H1 (cell line): ENCODE results near the gene CAMK2D. TPM values are rescaled to one million over a fixed set of nuclear protein-coding genes. Genes with fewer than 3 reads are reported as not detected.

ENCODE experiments used
- CTCF ChIA-PET: fragments of 300-600 bp; sonication (Branson Sonifier 250); formaldehyde crosslinking; loops from one replicate; lab custom pipeline; 2021; ENCODE audit not compliant: partially characterized antibody; lab: Charles Lee
- POLR2A ChIA-PET: fragments of 300-600 bp; sonication (Branson Sonifier 250); formaldehyde crosslinking; loops from one replicate; lab custom pipeline; 2021; ENCODE audit warnings: inconsistent platforms; ENCODE audit not compliant: partially characterized antibody; lab: Charles Lee
- DNase-seq, 2 experiments: peaks; one replicate each; pipeline versions ENCODE4 v3.0.0 to v3.0.0-alpha.2; 2010 to 2022; ENCODE audit warnings: low spot score in 2 of 2, low read depth in 1 of 2, mixed read lengths in 1 of 2
- FAIRE-seq: peaks from 2 replicates; lab custom pipeline; 2011; peaks lifted over from hg19 to GRCh38; lab: Jason Lieb, UNC
- H2AFZ ChIP-seq: 2 replicates; pipeline ENCODE4 v1.8.1; 2012; ENCODE audit warnings: low read length, inconsistent platforms
- H2AK5ac ChIP-seq: 2 replicates; pipeline ENCODE4 v1.6.1; 2013; ENCODE audit warnings: low read depth, low read length
- H2BK120ac ChIP-seq: replicated peaks from 2 replicates; pipeline ENCODE3; 2013; ENCODE audit warnings: low read depth, low read length, inconsistent platforms
- H2BK12ac ChIP-seq: 2 replicates; pipeline ENCODE4 v1.6.1; 2013; ENCODE audit warnings: low read depth, low read length
- H2BK15ac ChIP-seq: 2 replicates; pipeline ENCODE4 v1.6.1; 2013; ENCODE audit warnings: low read length
- H2BK20ac ChIP-seq: 2 replicates; pipeline ENCODE4 v1.6.1; 2013; ENCODE audit warnings: low read length
- H2BK5ac ChIP-seq: 2 replicates; pipeline ENCODE4 v1.6.1; 2013; ENCODE audit warnings: low read depth, low read length
- H3K14ac ChIP-seq: 2 replicates; pipeline ENCODE4 v1.6.1; 2013; ENCODE audit warnings: inconsistent platforms; ENCODE audit not compliant: insufficient read length
- H3K18ac ChIP-seq: 2 replicates; pipeline ENCODE4 v1.6.1; 2013; ENCODE audit warnings: low read length; ENCODE audit errors: extremely low read depth
- H3K23ac ChIP-seq: 2 replicates; pipeline ENCODE4 v1.6.1; 2013; ENCODE audit warnings: inconsistent platforms; ENCODE audit not compliant: insufficient read length
- H3K23me2 ChIP-seq: 2 replicates; pipeline ENCODE4 v1.6.1; 2013; ENCODE audit warnings: low read depth, low read length
- H3K27ac ChIP-seq: 2 replicates; pipeline ENCODE4 v1.6.1; 2011; ENCODE audit warnings: low read depth, low read length, inconsistent platforms
- H3K27me3 ChIP-seq, 4 experiments: replicated peaks in 1 of 4; 1 replicate in 1 of 4; 2 replicates in 3 of 4; pipeline versions ENCODE4 v1.6.1 to v1.8.1; 2011 to 2013; ENCODE audit warnings: low read length in 3 of 4, mild to moderate bottlenecking in 3 of 4, inconsistent platforms in 2 of 4, mixed read lengths in 2 of 4, moderate library complexity in 1 of 4; ENCODE audit not compliant: control insufficient read depth in 3 of 4, insufficient read depth in 3 of 4; ENCODE audit errors: extremely low read depth in 1 of 4
- H3K36me3 ChIP-seq, 4 experiments: 2 replicates each; pipeline versions ENCODE4 v1.6.1 to v1.8.1; 2011 to 2013; ENCODE audit warnings: mild to moderate bottlenecking in 4 of 4, low read length in 3 of 4, moderate library complexity in 2 of 4, control low read depth in 1 of 4, inconsistent platforms in 1 of 4; ENCODE audit not compliant: insufficient read depth in 4 of 4, control insufficient read depth in 2 of 4
- H3K4ac ChIP-seq: replicated peaks from 2 replicates; pipeline ENCODE3; 2013; ENCODE audit warnings: low read length, low read depth, mixed read lengths, inconsistent platforms; ENCODE audit not compliant: insufficient read length
- H3K4me1 ChIP-seq, 4 experiments: replicated peaks in 1 of 4; 1 replicate in 1 of 4; 2 replicates in 3 of 4; pipeline versions ENCODE4 v1.6.1 to v1.8.1; 2011 to 2013; ENCODE audit warnings: low read length in 3 of 4, inconsistent platforms in 2 of 4, mixed read lengths in 1 of 4; ENCODE audit not compliant: insufficient read depth in 4 of 4, control insufficient read depth in 3 of 4
- H3K4me2 ChIP-seq, 2 experiments: 2 replicates each; pipeline versions ENCODE4 v1.6.1 to v1.8.1; 2011 to 2013; ENCODE audit warnings: low read depth in 2 of 2, low read length in 2 of 2, control low read depth in 1 of 2, inconsistent platforms in 1 of 2, mild to moderate bottlenecking in 1 of 2; ENCODE audit not compliant: insufficient read depth in 1 of 2
- H3K4me3 ChIP-seq, 4 experiments: fragments of 200-600, 300-600 bp in 1 of 4; sonication (generic), shearing (Covaris generic), sonication (Bioruptor Twin) in 1 of 4; 2 replicates each; pipeline versions ENCODE4 v1.5.1 to v1.8.1; 2011 to 2016; ENCODE audit warnings: low read length in 4 of 4, low read depth in 3 of 4, control low read depth in 2 of 4, inconsistent platforms in 2 of 4, mild to moderate bottlenecking in 2 of 4, mixed read lengths in 1 of 4, moderate library complexity in 1 of 4; ENCODE audit not compliant: insufficient read depth in 2 of 4; ENCODE audit errors: extremely low read depth in 1 of 4
- H3K56ac ChIP-seq: replicated peaks from 2 replicates; pipeline ENCODE3; 2013; ENCODE audit warnings: low read depth, mild to moderate bottlenecking, mixed read lengths, low read length, inconsistent platforms; ENCODE audit not compliant: insufficient read length
- H3K79me1 ChIP-seq: 2 replicates; pipeline ENCODE4 v1.6.1; 2013; ENCODE audit warnings: low read depth, low read length, control low read depth
- H3K79me2 ChIP-seq, 2 experiments: 2 replicates each; pipeline versions ENCODE4 v1.6.1 to v1.8.1; 2012 to 2013; ENCODE audit warnings: low read length in 2 of 2, mild to moderate bottlenecking in 2 of 2, inconsistent platforms in 1 of 2; ENCODE audit not compliant: insufficient read depth in 2 of 2, control insufficient read depth in 1 of 2
- H3K9ac ChIP-seq, 4 experiments: replicated peaks in 1 of 4; 1 replicate in 1 of 4; 2 replicates in 3 of 4; pipeline versions ENCODE4 v1.6.1 to v1.8.1; 2011 to 2013; ENCODE audit warnings: low read depth in 3 of 4, low read length in 3 of 4, control low read depth in 2 of 4, mild to moderate bottlenecking in 2 of 4, moderate library complexity in 2 of 4, inconsistent platforms in 1 of 4; ENCODE audit errors: extremely low read depth in 1 of 4
- H3K9me3 ChIP-seq, 2 experiments: 2 replicates each; pipeline versions ENCODE4 v1.6.1 to v1.8.1; 2012 to 2013; ENCODE audit warnings: mild to moderate bottlenecking in 2 of 2, moderate library complexity in 2 of 2, control low read depth in 1 of 2, inconsistent platforms in 1 of 2, low read depth in 1 of 2, low read length in 1 of 2, mixed read lengths in 1 of 2; ENCODE audit not compliant: insufficient read depth in 2 of 2
- H4K20me1 ChIP-seq, 2 experiments: replicated peaks in 1 of 2; 2 replicates each; pipeline versions ENCODE3 to v1.8.1; 2011 to 2013; ENCODE audit warnings: inconsistent platforms in 2 of 2, low read length in 2 of 2, mild to moderate bottlenecking in 1 of 2; ENCODE audit not compliant: insufficient read depth in 2 of 2, control insufficient read depth in 1 of 2
- H4K5ac ChIP-seq: 2 replicates; pipeline ENCODE4 v1.6.1; 2013; ENCODE audit warnings: low read length, low read depth, mixed read lengths, inconsistent platforms; ENCODE audit not compliant: insufficient read length
- H4K8ac ChIP-seq: 2 replicates; pipeline ENCODE4 v1.8.0; 2013; ENCODE audit warnings: mild to moderate bottlenecking, moderate library complexity, low read length, inconsistent platforms; ENCODE audit not compliant: insufficient read depth; ENCODE audit errors: extremely low read depth
- H4K91ac ChIP-seq: replicated peaks from 2 replicates; pipeline ENCODE3; 2013; ENCODE audit warnings: low read length, mixed read lengths, inconsistent platforms; ENCODE audit not compliant: insufficient read length
- CBX5 ChIP-seq: fragments of 300-800, 300-1000 bp; sonication (generic); IDR thresholded peaks from 2 replicates; pipeline ENCODE4 v1.7.1; 2016; ENCODE audit warnings: antibody characterized with exemption, low read length, low read depth
- POLR2A ChIP-seq, 2 experiments: IDR thresholded peaks; 1 replicate in 1 of 2; 2 replicates in 1 of 2; pipeline ENCODE4 v1.6.1; 2011; ENCODE audit warnings: low read depth in 2 of 2, low read length in 2 of 2, mild to moderate bottlenecking in 2 of 2; ENCODE audit errors: control extremely low read depth in 1 of 2
- SIN3A ChIP-seq, 2 experiments: IDR thresholded peaks in 1 of 2; conservative IDR thresholded peaks in 1 of 2; 2 replicates each; pipeline ENCODE4 v1.6.1; 2011 to 2012; ENCODE audit warnings: low read length in 2 of 2, improper control_type of control experiment in 1 of 2, low read depth in 1 of 2, mild to moderate bottlenecking in 1 of 2
- WGBS, 2 experiments: shearing (Covaris generic) in 1 of 2; methylation state at CpG; one replicate each; pipeline versions ENCODE4 v1.1.6 to v1.1.7; 2013 to 2015; ENCODE audit warnings: low lambda C conversion rate in 2 of 2, mixed read lengths in 2 of 2, inconsistent platforms in 1 of 2, low coverage in 1 of 2, missing lambda C conversion rate in 1 of 2; ENCODE audit not compliant: insufficient replicate concordance in 2 of 2, insufficient coverage in 1 of 2, insufficient read length in 1 of 2; ENCODE audit errors: extremely low coverage in 1 of 2, missing lambda C conversion rate in 1 of 2; 5-methylcytosine and 5-hydroxymethylcytosine counted together
- polyA plus RNA-seq, 7 experiments: library from polyadenylated mRNA; depleted of rRNA in 3 of 7; stranded (reverse) in 5 of 7; unstranded in 2 of 7; fragments of >200 nt in 5 of 7; fragments of 200-250 nt in 2 of 7; gene quantifications; 1 replicate in 5 of 7; 2 replicates in 1 of 7; 4 replicates in 1 of 7; pipeline versions ENCODE4 v1.2.1 to v1.2.3, GENCODE V29; 2011 to 2013; ENCODE audit warnings: missing spikeins in 2 of 7, mixed read lengths in 2 of 7
- total RNA-seq: library from RNA; stranded (reverse); fragmentation: NEBNext Ultra II Directional; extraction: Animal tissue kit (Norgen Biotek cat#: 25700); gene quantifications from 2 replicates; pipeline ENCODE4 v1.2.1, GENCODE V29; 2021
- TF ChIP-seq, protein P1 (sequence below): IDR thresholded peaks from 2 replicates; pipeline ENCODE4 v1.6.1; 2012; ENCODE audit warnings: inconsistent platforms
- TF ChIP-seq, protein P2 (sequence below): IDR thresholded peaks from 2 replicates; pipeline ENCODE4 v1.6.1; 2012; ENCODE audit warnings: low read length, inconsistent platforms

CAMK2D gene
- total and polyA plus RNA-seq, 2 of the 8 experiments (the other 6 are each of a cell fraction or from before 2014, with no cell fraction given), result 3.2 to 7.0 TPM

DNA sequence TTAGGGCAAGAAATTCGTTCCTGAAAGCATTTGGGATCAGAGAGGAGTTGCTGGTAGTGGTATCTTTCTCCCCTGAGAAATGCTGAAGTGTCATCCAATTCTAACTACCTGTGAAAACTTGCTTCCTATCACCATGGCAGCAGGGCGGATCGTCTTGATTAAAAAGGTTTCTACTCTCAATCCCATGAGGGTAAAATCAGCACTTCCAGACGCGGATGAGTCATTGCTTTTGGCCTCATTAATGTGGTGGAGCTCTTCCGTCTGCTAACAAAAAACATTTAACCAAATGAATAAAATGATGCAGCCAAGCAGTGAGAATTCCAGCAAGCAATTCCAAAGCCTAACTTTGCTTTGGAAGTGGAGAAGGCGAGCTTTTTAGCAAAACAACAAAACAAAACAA is 325.6 kb downstream of the CAMK2D start:
- no peaks in the 10 kb centered on the region for H4K20me1 ChIP-seq
- FAIRE-seq, result peak; percentile 7
- DNase-seq, result no peak
- TF ChIP-seq, protein P1, sequence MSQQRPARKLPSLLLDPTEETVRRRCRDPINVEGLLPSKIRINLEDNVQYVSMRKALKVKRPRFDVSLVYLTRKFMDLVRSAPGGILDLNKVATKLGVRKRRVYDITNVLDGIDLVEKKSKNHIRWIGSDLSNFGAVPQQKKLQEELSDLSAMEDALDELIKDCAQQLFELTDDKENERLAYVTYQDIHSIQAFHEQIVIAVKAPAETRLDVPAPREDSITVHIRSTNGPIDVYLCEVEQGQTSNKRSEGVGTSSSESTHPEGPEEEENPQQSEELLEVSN, result no peak
- TF ChIP-seq CBX5 (no peak), SIN3A (conservative IDR thresholded peaks at IDR 0.05 in 1 of 2, IDR thresholded peaks at IDR 0.05 in 1 of 2; ENCODE audit: low read depth in 1 of 2, low read length in 2 of 2) (no peak), POLR2A (IDR thresholded peaks at IDR 0.05; ENCODE audit: control extremely low read depth in 1 of 2, low read depth in 2 of 2, low read length in 2 of 2) (no peak)
- TF ChIP-seq, protein P2, sequence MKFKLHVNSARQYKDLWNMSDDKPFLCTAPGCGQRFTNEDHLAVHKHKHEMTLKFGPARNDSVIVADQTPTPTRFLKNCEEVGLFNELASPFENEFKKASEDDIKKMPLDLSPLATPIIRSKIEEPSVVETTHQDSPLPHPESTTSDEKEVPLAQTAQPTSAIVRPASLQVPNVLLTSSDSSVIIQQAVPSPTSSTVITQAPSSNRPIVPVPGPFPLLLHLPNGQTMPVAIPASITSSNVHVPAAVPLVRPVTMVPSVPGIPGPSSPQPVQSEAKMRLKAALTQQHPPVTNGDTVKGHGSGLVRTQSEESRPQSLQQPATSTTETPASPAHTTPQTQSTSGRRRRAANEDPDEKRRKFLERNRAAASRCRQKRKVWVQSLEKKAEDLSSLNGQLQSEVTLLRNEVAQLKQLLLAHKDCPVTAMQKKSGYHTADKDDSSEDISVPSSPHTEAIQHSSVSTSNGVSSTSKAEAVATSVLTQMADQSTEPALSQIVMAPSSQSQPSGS, result no peak

More for the DNA sequence above, 325.6 kb downstream of the CAMK2D start:
- no peak overlapping the region for H2BK5ac ChIP-seq
- H3K23ac ChIP-seq, result no peak overlapping the region
- H3K79me2 ChIP-seq, result no peaks in the 10 kb centered on the region
- no peak overlapping the region for H3K27ac ChIP-seq
- H3K36me3 ChIP-seq, result no peaks in the 10 kb centered on the region
- 76% methylated on average over 7 of the region's 7 CpGs; no CpG with 5 or more reads in 1 of the 2 experiments for WGBS, 2 experiments
- no peaks in the 10 kb centered on the region for H3K9me3 ChIP-seq
- peaks cover 0 to 3% (median 0%) of the 10 kb centered on the region in 4 experiments; a peak in 1 of 7 replicates for H3K4me1 ChIP-seq
- H4K5ac ChIP-seq, result no peak overlapping the region
- ChIA-PET CTCF (no interaction called here), POLR2A (no interaction called here)
- no peak overlapping the region for H3K56ac ChIP-seq
- H2BK15ac ChIP-seq, result no peak overlapping the region
- H3K4me2 ChIP-seq, result no peak overlapping the region
- H3K27me3 ChIP-seq, result no peaks in the 10 kb centered on the region
- H3K14ac ChIP-seq, result no peak overlapping the region
- H4K91ac ChIP-seq, result no peak overlapping the region
- H3K23me2 ChIP-seq, result no peaks in the 10 kb centered on the region; the same call in 1 of the 2 replicates
- peak overlapping the region; percentile 6; the same call in 1 of the 2 replicates for H2AFZ ChIP-seq
- no peak overlapping the region for H2BK20ac ChIP-seq
- no peak overlapping the region for H2BK120ac ChIP-seq
- H2AK5ac ChIP-seq, result no peak overlapping the region
- no peaks in the 10 kb centered on the region for H3K79me1 ChIP-seq
- H3K4me3 ChIP-seq, result no peak overlapping the region
- no peak overlapping the region for H3K9ac ChIP-seq
- no peak overlapping the region for H3K18ac ChIP-seq
- no peak overlapping the region for H2BK12ac ChIP-seq
- no peak overlapping the region for H3K4ac ChIP-seq
- H4K8ac ChIP-seq, result no peak overlapping the region
